ENCODE measurements around the gene ABHD12B.
A peak's percentile ranks its signal among the peaks of the same experiment; 100 is the strongest.

GRCh38 chr14:50830932-50831725, 40.7 kb upstream of the ABHD12B start, which contains the start of gene NIN:
- TF ChIP-seq SMC3 (IDR thresholded peaks at IDR 0.05; ENCODE audit: low read depth, low read length), result no peak
- no peak for TF ChIP-seq RAD21 (IDR thresholded peaks at IDR 0.05; ENCODE audit: low read length)
- TF ChIP-seq, protein P1, sequence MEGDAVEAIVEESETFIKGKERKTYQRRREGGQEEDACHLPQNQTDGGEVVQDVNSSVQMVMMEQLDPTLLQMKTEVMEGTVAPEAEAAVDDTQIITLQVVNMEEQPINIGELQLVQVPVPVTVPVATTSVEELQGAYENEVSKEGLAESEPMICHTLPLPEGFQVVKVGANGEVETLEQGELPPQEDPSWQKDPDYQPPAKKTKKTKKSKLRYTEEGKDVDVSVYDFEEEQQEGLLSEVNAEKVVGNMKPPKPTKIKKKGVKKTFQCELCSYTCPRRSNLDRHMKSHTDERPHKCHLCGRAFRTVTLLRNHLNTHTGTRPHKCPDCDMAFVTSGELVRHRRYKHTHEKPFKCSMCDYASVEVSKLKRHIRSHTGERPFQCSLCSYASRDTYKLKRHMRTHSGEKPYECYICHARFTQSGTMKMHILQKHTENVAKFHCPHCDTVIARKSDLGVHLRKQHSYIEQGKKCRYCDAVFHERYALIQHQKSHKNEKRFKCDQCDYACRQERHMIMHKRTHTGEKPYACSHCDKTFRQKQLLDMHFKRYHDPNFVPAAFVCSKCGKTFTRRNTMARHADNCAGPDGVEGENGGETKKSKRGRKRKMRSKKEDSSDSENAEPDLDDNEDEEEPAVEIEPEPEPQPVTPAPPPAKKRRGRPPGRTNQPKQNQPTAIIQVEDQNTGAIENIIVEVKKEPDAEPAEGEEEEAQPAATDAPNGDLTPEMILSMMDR (IDR thresholded peaks at IDR 0.05), result no peak
- TF ChIP-seq GABPA (IDR thresholded peaks at IDR 0.05; ENCODE audit: low read depth), result no peak
- peak; percentile 54 for TF ChIP-seq POLR2AphosphoS5 (IDR thresholded peaks at IDR 0.05; ENCODE audit: low read depth, low read length)
- no peak for TF ChIP-seq TCF12 (IDR thresholded peaks at IDR 0.05)
- TF ChIP-seq JUND (IDR thresholded peaks at IDR 0.05), result no peak
- no peak for TF ChIP-seq NFIC (IDR thresholded peaks at IDR 0.05; ENCODE audit: borderline replicate concordance)
- no peak for TF ChIP-seq CHD2 (IDR thresholded peaks at IDR 0.05; ENCODE audit: low read length, partially characterized antibody)
- TF ChIP-seq EP300 (IDR thresholded peaks at IDR 0.05; ENCODE audit: borderline replicate concordance in 1 of 2, low read depth in 1 of 2, low read length in 1 of 2), result no peak
